HG02763 (cell line): ENCODE data around the gene HPS1.
"Not testable (repeated sequence)": the region's sequence is repeated elsewhere in the genome, so short reads cannot be mapped to it uniquely, and the experiment has no call there.

ENCODE experiments used
- ATAC-seq: cut with Tn5 transposase; IDR thresholded peaks from one replicate; pipeline ENCODE4 v1.9.1; 2021; ENCODE audit warnings: mild to moderate bottlenecking, moderate library complexity; ENCODE audit not compliant: unreplicated experiment

Gene HPS1

DNA sequence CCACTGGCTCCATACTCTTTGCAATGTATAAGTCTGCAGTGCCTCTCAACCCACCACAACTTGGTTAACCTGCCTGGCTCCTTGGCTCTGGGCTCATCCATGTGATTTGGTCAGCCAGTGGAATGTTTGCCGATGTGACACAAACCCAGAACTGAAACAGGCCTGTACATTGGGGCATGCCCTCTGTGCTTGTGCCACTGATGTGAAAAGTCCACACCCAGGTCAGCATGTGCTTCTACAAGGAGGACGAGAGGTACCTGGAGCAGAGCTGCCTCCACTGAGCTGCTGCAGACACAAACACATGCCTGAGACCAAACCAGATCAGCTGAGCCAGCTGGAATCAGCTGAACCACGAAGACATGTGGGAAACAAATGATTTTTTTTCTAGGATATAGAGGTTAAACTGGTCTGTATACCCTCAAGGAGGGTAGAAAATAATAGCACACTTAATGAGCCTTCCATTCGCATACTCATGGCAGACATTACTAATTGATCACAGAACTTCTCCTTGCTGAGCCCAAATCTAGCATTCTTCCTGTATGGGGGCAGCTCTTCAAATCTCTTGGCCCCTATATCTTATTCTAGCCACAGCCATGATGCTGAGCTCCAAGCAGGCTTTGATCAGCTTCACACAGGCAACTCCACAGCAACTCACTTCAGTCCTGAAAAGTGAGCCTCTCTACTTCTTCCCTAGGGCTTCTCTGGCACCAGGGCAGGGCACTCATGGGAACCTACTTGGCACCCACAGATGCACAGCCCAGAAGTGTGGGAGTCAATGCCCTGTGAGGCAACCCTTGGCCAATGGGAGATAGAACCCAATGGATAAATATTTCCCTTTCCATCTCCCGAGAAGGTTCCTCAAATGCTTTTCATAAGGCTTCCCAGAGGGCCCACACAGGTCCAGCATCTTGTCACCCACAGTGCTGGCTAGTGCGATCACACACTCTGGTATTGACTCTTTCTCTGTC, 50.4 kb downstream of the HPS1 start:
- ATAC-seq, result no peak

DNA sequence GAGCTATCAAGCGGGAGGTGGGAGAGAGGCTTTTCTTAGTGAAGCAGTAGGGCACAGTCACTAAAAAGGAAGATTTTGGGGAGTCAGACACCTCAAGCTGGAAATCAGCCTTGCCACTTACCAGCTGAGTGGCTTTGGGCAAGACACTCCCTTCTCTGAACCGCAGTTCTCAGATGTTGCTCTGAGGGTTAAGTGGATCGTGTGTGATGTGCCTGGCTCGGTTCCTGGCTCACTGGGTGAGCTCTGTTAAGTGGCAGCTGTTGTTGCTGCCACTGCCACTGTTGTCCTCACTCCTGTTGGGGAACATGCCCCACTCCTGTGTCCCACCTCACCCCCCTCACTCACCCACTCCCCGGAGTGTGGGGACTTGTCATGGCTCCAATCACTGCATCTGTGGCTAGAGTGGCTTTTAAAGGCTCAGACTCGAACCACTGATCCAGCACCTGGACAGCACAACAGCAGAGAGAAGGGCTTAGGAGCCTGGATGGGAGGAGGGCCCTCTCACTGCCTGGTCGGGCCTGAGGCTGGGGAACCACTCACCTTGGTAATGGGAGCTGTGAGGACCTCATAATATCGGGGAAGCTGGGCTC, 51.8 kb downstream of the HPS1 start:
- ATAC-seq, result no peak

DNA sequence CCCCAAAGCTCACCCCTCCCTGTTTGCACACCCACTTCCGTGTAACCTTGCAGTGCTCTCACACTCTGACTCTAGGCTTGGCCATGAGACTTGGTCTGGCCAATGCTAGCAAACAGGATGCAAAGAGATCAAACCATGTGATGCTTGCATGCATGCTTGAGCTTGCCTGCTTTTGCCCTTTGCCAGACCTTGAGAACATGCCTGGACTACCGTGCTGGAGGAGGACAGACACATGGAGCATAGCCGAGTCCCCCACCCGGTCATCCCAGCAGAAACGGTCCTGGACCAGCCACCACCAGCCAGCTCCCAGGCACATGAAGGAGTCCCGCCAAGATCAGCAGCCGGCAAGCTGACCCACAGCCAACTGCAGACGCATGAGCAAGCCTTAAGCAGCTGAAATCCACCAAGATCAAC, 55.1 kb downstream of the HPS1 start:
- ATAC-seq, result no peak

DNA sequence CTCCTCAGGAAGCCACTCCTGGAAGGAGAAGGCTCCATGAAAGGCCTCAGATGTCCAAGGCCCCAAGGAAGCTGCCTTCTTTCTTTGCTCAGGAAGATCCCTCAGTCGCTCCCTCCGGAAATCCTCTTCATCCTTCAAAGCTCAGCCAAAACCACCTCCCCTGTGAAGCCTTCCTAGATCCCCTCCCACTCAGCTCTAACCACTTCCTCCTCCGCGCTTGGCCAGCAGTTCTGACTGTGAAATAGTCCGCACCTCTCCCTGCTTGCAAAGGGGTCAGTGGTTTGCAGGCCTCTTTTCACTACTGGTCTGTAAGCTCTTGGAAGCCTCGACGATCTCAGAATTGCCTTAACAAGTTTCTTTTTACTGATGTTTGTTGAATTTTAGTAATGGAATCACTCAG, 55.7 kb downstream of the HPS1 start:
- ATAC-seq, result no peak

DNA sequence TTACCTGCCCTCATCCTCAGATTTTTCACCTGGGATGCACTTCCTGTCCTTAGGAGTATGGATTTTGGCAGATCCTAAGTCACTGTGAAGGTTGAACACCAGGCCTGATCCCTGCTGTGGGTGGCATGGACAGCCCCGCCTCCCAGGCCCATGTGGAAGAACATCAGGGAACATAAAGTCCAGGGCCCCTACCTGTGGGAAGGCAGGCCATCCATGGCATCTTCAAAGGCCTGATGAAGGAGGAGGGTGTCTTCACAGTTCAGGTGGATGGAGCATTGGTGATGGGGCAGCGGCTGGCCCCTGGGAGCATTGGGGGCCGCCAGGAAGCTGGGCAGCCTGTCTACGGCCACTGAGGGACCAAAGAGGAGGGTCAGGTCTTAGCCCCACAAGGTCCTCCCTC, 56.3 kb downstream of the HPS1 start:
- no peak for ATAC-seq

DNA sequence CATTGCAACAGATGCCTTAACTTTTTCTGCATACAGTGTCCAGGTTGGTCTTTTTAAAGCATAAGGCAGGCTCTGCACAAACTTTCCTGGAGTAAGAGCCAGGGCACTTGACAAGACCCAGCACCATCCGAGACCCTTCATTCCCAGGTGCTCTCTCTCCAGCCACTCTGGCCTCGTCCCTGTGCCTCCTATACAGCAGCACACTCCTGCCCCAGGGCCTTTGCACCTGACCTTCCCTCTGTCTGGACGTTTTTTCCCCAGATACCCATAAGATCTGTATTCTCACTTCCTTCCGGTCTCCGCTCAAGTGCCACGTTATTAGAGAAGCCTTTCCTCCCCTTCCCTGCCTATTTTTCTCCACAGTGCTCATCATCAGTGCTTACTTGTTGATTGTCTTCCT, 57.3 kb downstream of the HPS1 start:
- ATAC-seq, result no peak

DNA sequence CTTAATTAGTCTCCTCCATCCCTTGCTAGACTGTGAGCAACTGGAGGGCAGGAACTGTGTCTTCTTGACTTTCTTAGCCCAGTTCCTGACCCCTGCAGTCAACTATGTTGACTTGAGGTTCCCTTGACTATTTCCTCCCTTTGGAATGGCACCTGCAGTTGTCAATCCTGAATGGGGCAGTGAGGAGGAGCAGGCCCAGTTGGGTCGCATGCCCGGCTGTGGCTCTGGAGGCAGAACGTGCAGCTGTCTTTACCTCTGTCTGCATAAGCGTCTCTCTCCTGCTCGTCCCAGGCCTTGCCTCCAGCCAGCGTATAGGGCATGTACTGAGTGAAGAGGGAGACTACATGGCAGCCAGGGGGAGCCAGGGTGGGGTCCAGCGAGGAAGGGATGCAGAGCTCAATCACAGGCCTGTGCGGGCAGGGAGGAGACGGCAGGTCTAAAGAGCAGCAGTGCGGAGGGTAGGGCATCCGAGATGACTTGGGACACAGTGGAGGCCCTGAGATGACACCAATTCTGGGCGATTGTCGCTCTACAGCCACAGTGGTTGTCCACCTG, 58.6 kb downstream of the HPS1 start:
- ATAC-seq, result no peak

DNA sequence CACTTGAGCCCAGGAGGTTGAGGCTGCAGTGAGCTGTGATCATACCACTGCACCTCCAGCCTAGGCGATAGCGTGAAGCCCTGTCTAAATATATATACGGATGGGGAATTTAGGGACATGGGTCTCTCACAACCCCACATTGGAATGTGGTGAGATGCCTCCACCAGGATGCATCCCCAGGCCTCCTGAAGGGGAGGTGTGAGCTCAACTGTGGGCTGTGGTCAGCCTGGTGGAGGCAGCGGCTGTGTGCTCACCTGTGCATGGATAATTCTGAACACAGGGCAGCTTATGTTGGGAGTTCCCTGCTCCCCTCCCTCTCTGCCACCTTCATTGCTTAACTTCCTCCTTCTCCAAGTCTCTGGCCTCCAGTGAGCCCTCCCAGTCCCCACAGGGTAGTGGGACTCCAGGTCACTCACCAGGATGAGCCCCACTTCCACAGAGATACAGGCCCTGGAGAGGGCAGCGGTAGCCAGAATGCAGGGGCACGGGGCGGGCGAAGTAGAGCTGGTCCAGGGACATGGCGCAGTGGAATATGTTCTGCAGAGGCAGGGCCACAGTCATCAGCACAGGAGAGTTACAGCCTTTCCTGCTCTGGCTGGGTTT, 62.1 kb downstream of the HPS1 start:
- no peak for ATAC-seq

DNA sequence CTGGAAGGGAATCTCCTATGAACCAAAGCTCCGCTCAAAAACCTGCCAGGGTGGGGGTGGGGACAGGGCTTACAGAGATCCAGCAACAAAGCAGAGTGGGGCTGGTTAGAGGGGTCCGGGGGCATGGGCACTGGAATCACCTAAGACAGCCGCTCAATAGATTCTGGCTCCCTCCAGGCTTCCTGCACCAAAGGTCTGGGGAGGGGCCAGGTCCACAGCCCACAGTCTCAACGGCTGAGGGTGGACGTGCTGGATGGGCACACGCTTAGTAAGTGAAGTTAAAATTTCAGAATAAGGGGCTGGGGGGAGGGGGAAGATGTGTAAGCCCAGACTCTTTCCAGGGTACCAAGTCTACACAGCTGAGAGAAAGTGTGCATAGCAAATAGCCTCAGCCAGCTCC, 62.9 kb downstream of the HPS1 start:
- ATAC-seq, result no peak

DNA sequence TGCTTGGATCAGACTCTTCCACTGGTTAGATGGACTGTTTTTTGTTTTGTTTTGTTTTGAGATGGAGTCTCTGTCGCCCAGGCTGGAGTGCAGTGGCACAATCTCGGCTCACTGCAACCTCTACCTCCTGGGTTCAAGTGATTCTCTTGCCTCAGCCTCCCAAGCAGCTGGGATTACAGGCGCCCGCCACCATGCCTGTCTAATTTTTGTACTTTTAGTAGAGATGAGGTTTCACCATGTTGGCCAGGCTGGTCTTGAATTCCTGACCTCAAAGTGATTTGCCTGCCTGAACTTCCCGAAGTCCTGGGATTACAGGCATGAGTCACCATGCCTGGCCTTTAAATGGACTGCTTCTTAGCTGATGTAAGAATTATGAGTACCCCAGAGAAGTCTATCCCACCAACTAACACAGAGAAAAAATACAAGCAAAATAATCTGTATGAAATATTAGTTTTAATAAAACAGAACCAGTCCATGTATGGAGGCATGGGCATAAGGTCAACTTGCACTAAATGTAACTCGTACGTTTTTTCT, 63.5 kb downstream of the HPS1 start:
- ATAC-seq, result not testable (repeated sequence)

DNA sequence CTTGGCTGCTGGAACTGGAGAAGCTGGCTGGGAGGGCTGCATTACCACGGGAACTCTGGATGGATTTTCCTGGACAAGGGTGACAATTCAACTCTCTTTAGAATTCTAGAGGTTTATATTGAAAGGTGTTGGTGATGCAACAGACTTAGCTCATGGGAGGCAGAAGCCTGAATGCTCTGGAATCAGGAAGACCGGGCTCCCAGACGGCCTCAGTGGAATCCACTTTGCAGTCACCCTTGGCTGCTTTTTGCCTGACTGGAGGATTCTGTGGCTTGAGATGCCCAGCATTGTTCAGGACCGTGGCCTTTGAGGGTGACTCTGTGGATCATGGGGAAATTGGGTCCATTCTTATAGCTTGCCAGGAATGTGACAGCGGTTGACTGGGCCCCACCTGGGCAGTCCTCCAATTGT, 64.0 kb downstream of the HPS1 start:
- no peak for ATAC-seq

DNA sequence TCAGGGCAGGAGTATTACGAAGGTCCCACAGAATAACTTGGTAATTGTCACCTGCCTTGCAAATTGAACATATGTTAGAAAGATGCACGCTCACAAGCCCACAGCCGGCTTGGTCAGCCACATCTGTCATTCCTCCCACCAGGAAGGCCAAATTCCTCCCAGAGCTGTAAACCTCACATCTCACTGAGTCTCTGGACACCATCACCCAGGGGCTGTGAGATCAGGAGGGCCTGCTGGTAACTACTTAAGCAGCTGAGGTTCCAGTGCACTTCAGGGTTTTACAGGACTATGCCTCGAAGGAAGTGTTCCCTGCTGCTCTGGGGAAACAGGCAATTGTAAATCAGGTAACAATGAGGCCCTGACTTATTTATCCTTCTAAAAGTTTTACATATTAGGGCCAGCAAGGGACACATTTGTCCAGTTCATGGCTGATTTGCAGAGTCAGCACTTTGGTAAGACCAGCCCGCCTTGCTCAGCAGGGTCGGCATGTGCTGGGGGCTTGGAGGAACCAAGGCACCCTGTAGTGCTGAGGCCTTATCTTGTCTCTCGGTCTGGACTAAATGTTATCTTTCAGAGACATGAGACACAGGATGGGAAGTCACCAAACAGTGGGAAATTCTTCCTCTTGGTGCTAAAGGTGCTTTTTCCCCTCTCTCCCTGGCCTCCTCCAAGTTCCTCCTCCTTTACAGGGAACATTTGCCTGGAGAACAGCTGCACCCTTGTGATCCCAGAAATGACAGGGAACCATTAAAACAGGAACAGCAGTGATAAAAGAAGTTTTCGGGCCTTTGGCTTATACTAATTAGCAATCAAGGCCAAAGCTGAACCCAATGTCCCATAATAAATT, 66.0 kb downstream of the HPS1 start:
- ATAC-seq, result no peak

DNA sequence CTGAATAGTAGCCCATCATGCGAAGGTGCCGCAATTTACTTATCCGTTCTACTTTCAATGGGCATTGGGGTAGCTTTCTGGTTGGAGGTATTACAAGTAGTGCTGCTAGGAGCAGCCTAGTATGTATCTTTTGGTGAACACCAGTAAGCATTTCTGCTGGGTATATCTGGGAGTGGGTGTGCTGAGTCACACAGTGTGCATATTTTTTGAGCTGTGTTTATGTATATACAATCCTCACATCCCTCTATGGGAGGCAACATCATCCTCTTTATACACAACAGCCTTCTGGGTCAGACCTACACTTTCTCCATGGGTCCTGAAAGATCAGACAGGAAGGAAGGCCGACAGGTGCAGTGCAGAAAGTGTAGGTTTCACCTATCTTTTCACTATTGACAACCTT, 68.0 kb downstream of the HPS1 start:
- ATAC-seq, result no peak

DNA sequence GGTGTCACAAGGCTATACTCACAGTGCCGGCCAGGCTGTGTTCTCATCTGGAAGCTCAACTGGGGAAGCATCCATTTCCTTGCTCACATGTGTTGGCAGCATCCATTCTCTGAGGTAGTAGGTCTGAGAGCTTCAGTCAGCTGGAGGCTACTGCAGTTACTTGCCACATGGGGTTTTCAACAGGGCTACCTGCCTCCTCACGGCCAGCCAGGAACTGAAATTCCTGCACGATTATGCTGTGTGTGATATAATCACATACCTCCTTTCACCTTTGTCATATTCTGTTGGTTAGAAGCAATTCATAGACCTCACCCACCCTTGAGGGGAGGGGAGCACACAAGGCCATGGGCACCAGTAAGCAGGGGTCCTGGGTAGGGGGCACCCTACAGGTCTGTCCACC, 69.2 kb downstream of the HPS1 start:
- no peak for ATAC-seq

DNA sequence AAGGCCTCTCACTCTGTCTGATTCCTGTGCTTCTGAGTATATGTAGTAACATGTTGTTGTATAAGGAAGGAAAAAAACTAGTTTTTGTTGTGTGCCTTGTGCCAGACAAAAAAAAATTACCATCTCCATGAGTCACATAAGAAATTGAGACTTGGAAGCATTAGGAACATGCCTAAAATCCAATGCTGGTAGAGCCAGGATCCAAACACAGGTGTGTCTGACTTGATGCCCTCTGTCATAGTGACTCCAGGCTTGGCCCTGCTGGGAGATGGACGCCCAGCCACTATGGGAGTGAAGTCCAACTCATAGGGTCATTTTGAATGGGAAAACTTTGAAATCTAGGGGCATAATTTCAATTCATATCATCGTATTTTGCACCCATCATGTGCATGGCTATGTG, 69.7 kb downstream of the HPS1 start:
- no peak for ATAC-seq

DNA sequence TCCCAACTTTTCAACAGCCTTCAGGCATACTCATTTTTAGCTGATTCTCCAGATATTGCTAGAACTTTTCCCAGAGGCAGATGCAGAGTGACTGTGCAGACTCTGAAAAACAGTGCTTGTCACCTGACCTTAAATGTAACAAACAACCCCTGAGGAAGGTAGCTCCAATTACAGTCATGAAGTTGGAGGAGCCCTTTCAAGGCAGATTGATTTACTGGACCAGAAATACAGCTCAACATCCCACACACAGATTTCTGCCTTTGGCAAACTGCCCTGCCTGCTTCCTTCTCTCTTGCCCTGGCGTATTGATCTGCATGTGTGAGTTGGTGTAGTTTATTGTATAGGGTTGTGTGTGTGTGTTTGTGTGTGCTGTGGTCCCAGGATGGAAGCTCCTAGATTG, 70.2 kb downstream of the HPS1 start:
- ATAC-seq, result no peak

DNA sequence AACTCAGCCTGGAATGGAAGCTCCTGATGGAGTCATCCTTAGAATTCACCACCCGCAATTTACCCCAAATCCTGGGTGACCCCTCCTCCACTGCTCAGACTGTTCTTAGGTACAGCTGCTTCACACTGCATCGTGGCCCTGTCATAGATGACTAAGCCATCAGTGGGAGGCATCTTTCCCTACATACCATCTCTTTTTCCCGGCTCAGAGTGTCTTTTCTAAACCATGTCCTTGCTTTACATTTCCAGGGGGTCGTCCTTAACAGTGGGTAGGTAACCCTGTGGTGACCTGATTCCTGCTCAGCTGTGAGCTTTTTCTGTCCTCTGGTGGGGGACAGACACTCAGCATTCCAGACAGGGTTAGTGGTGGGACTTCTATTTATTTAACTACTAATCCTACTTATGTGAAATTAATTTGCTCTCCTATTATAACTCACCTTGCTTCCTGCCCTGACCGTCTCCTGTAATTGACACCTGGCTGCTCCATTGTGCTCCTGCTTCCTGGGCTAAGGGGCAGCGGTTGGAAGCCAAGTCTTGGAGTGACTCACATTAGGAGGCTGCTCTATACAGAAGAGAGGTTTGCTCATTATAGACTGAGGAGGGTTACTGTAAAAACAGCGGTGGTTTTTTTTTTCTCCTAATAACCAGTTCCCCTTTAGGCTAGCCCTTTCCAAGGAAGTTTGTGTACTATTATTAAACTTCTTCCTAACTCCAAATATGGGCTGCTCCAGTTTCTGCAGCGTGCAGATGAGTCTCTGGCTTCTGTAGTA, 72.3 kb downstream of the HPS1 start:
- no peak for ATAC-seq

DNA sequence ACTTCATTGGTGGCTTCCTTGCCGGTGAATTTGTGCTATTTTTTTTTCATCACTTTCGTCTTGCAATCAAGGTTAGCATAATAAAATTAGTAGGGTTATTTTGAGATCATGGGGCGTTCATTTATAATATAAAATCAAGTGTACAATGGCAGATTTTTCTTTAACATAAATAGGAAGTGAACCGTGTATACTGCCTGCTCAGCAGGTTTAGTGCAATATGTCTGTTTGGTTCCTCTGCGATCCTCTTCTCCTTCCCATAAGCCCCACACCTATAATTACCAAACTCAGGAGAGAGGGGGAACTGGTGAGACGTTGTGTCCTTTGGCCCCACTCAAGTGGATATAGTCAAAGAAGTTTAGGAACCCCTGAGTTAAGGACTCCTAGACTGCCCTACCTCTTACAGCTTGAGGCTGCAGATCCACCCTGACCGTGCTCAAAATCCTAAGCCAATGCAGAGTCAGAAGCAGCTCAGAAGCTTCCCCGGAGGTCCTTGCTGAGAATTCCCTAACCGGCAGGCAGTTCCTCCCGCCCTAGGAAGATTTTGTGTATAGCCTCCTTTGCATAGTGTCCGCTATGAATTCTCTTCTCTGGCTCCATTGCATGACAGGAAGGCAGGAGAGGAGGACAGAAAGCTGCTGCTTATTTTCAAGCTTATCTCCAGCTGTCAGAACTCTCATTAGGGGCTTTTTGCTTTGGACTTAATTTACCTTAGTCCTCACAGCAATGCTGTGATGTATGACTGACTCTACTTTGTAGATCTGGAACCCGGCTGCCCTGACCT, 73.3 kb downstream of the HPS1 start:
- no peak for ATAC-seq
